ENCODE results near the gene DDX27. TPM values are rescaled to one million over a fixed set of nuclear protein-coding genes. Genes with fewer than 3 reads are reported as not detected.

DDX27 gene
- total RNA-seq, 1 donor from 2014 or later = 15.8 TPM

DNA sequence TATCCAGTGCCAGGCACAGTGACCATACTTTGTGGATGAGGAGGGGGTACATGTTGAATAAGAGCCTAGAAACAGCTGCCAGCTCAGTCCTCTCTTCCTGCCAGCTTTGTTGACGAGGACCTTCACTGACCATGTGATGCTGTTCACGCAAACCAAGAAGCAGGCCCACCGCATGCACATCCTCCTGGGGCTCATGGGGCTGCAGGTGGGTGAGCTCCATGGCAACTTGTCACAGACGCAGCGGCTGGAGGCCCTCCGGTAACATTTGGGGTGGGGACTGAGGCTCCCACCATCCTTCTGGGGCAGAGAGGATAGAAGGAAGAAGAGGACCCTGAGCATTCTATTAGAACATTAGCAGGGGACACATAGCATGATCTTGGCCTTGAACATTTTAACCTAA, 15.6 kb downstream of the DDX27 start:
- ATAC-seq (no peak), DNase-seq (ENCODE audit: missing footprints) (peak; percentile 23)
- intact Hi-C loops (cut with DNase I) = no loop called here

DNA sequence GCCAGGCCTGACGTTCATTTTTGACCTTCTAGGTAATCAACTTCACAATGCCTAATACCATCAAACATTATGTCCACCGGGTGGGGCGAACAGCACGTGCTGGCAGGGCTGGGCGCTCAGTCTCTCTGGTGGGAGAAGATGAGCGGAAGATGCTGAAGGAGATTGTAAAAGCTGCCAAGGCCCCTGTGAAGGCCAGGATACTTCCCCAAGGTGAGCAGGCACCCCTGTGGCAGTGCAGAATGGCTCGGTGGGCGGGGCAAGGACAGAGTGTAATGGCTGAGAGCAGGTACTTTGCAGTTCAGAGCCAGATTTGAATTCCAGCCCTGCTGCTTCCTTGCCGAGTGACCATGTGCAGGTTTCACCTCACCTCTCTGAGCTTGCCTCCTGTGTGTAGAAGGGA, 17.1 kb downstream of the DDX27 start:
- DNase-seq (ENCODE audit: missing footprints) = peak; percentile 50
- intact Hi-C loops (cut with DNase I) = no loop called here
- ATAC-seq = no peak

DNA sequence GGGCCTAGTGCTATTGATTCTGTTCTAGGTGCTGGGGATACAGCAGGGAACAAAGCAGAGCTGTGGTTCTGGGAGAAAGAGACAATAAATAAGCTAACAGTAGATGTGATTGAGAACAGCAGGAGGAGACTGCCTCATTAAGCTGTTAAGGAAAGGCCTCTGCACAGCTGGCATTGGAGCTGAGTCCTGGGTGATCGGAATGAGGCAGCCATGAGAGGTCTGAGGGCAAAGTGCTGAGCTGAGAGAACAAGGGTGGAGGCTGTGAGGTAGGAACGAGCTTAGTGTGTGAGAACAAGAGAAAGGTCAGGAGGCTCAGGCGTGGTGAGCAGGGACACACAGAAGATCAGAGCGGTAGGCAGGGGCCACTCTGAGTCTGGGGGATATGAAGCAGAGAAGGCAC, 18.3 kb downstream of the DDX27 start:
- intact Hi-C loops (cut with DNase I) = no loop called here
- DNase-seq (ENCODE audit: missing footprints) (peak; percentile 40), ATAC-seq (no peak)

DNA sequence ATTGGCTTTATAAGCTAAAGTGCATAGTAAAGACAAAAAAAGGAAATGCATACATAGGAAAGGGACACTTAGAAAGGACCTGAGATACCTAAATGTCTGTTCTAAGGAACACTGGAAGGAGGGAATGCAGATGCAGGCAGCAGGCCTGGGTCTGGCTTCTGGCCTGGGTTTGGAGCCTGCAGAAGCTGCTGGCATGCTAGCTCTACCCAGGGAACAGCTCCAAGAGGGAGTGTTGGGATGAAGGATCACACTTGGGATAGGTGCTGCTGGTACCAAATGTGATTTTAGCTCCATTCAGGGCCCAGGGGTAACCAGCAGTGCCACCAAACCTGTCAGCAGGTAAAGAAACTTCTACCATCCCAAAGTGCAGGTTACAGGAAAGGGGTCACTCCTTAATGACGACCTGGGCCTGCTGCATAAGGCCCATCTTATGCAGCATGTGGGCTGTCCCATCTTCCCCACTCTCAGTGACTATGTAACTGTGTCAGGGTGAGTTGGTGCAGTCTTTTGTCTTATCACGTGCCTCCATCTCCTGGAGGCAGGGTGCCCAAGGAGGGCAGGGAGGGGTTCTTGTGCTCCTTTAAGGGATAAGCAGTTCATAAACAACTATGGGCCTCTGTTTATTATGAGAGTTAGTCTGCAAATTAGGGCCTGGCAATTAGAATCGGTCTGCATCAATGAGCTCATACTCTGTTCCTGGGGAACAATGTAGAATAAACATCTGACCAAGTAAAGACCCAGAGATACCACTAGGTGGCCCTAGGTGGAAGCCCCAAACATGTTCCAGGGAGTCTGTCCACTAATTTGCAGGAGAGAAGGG, 26.9 kb downstream of the DDX27 start:
- ATAC-seq = peak; percentile 71
- DNase-seq (ENCODE audit: missing footprints) = no peak
- intact Hi-C loops (cut with DNase I) = no loop called here

DNA sequence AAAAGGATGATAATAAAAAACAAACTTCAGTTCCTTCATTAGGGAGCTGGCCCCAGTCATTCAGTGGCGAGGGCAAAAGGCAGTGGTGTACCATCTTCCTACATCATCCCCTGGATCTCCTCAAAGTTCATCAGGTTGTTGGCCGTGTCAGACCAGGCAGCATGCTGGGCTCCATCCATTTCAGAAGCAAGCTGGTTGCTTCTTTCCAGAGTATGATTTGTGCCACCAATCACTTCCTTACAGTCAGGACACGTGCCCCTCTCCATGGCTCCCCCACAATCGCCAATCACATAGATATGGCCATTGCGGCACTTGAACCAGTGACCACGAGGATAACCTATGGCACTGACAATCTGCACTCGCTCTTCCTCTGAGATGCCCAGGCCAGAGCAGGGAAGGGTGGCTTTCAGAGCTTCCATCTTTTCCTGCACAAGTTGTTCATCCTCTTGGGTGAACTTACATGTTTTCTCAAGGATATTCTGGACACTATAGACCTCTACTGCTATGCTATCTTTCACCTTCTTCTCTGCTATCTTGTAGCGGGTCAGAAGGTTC, 28.0 kb downstream of the DDX27 start:
- DNase-seq (ENCODE audit: missing footprints) = no peak
- ATAC-seq = no peak
- intact Hi-C loops (cut with DNase I) = no loop called here

DNA sequence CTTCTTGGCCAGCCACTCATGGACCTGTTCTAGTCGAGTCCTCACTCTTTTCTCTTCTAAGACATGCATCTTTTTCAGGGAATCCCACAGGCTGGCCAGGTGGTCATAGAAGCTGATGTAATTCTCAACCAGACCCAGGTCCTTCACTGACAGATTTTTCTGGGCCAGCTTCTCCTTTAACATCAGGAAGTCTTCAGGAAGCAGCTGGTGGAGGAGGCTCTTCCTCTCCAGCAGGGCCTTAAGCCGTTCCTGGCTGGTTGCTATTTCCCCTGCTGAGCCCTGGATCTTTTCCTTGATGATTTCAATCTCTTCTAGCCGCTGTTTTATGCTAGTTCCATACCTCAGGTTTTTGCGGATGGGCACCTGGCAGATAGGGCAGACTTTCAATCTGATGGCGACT, 28.6 kb downstream of the DDX27 start:
- intact Hi-C loops (cut with DNase I) = no loop called here
- ATAC-seq (no peak), DNase-seq (ENCODE audit: missing footprints) (no peak)

DNA sequence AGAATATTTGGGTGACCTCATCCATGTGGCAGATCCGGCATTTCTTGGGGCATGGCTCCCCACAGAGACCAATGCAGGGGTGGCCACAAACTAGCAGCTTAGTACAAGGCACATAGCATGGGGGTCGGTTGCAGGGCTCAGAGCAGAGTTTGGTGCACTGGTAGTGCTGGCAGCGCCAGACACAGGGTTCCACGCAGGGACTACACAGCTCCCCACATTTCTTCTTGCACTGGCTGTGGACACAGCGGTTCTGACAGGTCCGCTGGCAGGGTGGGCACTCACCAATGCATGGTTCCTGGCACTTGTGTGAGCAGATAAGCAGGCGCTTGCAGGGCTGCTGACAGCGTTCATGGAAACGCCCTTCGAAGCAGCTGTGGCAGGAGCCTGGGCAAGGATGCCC, 29.1 kb downstream of the DDX27 start:
- ATAC-seq = no peak
- DNase-seq (ENCODE audit: missing footprints) = no peak
- intact Hi-C loops (cut with DNase I) = no loop called here

DNA sequence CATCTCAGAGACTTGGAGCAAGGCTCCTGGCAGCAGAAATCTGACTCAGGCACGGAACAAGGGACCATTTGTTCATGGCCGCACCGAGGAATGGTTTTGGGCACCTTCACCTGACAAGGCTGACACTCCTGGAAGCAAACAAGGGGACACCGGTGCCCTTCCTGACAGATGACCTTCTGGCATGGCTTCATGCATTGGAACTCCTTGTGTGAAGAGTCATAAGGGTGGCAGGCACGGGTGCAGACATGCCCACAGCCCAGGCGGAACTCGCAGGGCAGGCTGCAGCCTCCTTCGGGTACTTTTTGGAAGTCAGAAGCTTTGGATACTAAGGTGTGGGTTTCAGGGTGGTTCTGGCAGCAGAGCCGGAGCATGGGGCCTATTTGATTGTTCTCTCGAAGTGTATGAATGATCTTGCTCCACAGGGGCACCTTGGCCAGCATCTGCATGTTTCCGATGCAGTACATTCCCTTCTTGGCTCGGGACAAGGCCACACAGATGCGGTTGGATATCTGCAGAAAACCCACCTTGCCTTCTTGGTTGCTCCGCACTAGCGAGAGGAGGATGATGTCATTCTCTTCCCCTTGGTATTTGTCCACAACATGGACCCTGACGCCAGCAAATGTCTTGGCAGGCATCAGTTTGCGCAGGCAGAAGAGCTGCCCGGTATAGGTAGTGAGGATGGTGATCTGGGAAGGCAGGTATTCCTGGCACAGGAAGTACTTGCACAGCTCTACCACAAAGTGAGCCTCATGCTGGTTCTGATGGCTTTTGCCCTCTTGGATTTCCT, 29.9 kb downstream of the DDX27 start:
- no peak for DNase-seq (ENCODE audit: missing footprints)
- intact Hi-C loops (cut with DNase I) = no loop called here
- no peak for ATAC-seq

DNA sequence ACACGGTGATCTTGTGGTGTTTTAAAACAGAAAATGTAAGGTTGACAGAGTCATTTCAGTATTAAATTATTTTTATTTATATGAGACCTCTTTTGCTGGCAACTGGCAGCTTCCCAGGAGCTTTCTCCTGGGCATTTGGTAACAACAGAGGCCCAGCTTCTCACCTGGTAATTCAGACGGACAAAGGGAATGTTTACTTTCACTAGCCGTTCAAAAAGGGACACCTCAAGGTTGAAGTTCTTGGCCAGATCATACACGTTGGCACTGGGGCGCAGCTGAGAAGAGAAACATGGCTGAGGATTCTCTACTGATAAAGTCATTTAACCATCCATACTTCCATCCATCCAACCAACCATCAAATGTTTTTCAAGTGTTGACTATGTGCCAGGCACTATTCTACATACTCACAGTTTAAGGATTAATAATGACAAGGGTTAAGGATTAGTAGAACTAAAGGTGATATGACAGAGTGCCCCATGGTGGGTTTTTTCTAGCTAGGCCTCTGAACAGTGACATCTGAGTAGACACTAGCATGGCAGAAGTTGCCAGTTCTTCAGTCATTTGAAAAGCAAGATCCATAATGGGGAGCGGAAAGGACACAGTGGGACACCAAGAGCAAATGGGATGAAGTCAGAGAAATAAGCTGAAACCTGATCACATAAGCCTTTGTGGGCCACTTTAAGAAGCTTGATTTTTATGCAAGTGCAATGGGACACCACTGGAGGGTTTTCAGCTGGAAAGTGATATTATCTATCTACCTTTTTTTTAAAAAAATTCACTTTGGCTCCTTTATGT, 33.5 kb downstream of the DDX27 start:
- ATAC-seq (no peak), DNase-seq (ENCODE audit: missing footprints) (no peak)
- intact Hi-C loops (cut with DNase I) = no loop called here

DNA sequence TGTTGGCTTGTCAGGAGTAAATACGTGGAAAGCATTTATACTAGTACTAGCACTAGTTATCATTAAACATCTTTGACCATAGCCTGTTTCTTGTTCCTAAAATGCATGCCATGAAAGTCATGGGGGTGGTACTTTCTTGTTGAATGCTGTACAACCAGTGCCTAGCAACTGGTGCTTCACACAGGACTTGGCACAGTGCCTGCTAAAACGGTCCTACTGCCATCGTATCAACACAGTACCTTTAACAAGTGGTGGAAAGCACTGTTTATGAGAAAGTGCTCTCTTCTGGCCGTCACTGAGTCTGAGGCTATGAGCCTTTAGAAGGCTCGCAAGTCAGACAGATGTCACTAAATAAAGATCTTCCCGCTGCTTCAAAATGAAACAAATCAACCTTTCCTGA, 37.0 kb downstream of the DDX27 start:
- no peak for ATAC-seq
- no peak for DNase-seq (ENCODE audit: missing footprints)
- intact Hi-C loops (cut with DNase I) = no loop called here

DNA sequence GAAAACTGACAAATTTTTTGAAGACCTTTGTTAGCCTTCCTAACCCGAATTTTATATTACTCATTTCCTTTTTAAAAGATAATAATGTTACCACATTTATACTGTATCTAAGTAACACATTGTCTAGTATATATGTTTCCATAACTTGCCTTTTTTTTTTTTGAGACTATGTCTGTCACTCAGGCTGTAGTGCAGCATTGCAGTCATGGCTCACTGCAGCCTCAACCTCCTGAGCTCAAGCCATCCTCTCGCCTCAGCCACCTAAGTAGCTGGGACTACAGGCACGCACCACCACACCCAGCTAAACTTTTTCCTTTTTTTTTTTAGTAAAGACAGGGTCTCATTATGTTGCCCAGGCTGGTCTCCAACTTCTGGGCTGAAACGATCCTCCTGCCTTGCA, 40.1 kb downstream of the DDX27 start:
- intact Hi-C loops (cut with DNase I) = no loop called here
- no peak for ATAC-seq
- DNase-seq (ENCODE audit: missing footprints) = no peak

DNA sequence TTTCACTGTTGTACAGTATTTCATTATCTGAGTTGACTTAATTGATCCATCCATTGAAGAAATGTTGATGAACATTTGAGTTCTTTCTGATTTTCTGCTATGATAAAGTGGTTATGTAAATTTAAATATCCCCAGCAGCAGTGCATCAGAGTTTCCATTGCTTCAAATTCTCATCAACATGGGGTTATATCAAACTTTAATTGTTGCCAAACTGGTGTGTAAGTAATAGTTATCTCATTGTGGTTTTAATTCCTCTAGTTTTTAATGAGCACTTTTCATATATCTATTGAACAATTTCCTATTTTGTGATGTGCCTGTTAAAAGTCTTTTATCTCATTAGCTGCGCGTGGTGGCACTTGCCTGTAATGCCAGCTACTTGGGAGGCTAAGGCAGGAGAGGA, 40.6 kb downstream of the DDX27 start:
- ATAC-seq (no peak), DNase-seq (ENCODE audit: missing footprints) (no peak)
- intact Hi-C loops (cut with DNase I) = no loop called here

DNA sequence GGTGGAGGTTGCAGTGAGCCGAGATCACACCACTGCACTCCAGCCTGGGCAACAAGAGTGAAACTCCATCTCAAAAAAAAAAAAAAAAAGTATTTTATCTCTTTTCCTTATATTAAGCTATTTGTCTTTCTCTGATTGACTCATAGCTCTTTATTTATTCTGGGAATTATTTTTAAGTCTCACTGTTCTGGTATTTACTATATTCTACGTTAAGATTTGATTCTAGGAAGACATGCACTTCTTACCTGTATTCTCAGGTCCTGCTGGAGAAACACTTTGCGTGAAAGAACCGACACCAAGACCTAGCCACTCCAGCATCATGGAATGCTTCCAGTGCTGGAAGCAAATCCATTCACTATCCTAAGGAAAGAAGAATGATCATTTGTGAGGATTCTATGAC, 41.0 kb downstream of the DDX27 start:
- intact Hi-C loops (cut with DNase I) = no loop called here
- DNase-seq (ENCODE audit: missing footprints) (no peak), ATAC-seq (no peak)

DNA sequence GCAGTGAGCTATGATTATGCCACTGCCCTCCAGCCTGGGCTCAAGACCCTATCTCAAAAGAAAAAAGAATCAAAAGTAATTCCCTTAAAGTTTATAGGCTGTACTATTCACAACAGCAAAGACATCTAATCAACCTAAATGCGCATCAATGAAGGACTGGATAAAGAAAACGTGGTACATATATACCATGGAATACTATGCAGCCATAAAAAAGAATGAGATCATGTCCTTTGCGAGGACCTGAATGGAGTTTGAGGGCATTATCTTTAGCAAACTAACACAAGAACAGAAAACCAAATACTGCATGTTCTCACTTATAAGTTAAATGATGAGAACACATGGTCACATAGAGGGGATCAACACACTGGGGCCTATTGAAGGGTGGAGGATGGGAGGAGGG, 42.0 kb downstream of the DDX27 start:
- intact Hi-C loops (cut with DNase I) = no loop called here
- DNase-seq (ENCODE audit: missing footprints) (no peak), ATAC-seq (no peak)

DNA sequence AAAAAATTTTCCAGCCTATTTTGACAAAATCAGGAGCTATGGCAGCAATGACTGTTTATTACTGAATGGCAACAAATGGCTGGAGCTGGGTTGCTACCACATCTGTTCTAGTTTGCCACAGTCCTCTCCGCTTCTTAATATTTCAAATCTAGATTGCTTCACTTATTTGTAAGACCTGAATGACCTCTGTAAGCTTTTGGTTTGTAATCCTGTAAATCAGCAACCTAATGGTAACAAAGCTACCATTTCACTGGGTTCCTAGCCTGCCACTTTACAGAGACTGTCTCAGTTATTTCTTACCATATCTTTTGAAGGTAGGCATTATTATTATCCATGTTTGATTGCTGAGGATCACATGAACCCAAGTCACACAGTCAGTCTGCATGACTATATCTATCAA, 43.2 kb downstream of the DDX27 start:
- ATAC-seq (no peak), DNase-seq (ENCODE audit: missing footprints) (no peak)
- intact Hi-C loops (cut with DNase I) = no loop called here

DNA sequence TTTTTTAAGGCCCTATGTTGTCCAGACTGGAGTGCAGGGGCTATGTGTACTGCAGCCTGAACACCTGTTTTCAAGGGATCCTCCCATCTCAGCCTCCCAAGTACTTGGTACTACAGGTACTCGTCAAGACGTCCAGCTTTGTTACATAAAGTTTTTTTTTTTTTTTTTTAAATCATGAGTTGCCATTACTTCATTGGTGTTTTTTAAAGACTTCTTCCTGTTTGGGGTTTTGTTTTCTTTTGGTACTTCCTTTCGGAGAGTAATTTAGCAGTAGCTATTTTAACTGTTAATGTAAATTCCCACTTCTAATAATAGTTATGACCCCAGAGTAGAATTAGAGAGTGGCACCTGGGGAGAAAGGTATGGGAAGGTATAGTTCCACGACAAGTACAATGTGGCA, 48.1 kb downstream of the DDX27 start:
- intact Hi-C loops (cut with DNase I) = no loop called here
- DNase-seq (ENCODE audit: missing footprints) (no peak), ATAC-seq (no peak)

DNA sequence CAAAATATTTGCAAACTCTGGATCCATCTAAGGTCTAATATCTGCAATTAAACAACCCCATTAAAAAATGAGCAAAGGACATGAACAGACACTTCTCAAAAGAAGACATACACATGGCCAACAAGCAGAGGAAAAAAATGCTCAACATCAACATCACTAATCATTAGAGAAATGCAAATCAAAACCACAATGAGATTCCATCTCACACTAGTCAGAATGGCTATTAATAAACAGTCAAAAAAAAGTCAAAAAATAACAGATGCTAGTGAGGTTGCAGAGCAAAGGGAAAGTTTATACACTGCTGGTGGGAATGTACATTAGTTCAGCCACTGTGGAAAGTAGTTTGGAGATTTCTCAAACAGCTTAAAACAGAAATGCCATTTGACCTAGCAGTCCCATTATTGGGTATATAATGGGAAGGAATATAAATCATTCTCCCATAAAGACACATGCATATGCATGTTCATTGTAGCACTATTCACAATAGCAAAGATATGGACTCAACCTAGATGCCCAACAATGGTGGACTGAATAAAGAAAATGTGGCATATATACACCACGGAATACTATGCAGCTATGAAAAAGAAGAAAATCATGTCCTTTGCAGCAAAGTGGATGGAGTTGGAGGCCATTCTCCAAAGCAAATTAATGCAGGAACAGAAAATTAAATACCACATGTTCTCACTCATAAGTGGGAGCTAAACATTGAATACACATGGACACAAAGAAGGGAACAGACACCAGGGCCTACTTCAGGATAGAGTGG, 49.6 kb downstream of the DDX27 start:
- intact Hi-C loops (cut with DNase I) = no loop called here
- no peak for ATAC-seq

DNA sequence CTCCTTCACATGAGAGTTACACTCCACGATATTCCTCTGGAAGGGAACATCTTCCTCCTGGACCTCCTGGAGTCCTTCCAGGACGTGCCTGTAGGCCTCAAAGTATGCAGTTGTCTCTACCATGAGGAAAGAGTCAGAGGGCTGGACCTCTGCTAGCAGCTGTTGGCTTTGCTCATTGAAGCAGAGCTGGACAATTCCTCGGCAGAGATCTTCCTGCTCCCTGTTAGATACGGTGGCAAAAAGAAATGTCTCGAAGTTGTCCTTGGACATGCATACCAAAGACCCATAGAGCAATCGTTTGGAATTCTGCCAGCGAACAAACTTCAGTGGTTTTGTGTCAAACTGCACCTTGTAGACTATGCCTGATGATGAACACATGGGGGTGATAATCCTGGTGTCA, 51.0 kb downstream of the DDX27 start:
- DNase-seq (ENCODE audit: missing footprints) (no peak), ATAC-seq (no peak)
- intact Hi-C loops (cut with DNase I) = no loop called here

More for the DNA sequence above, 49.6 kb downstream of the DDX27 start:
- DNase-seq (ENCODE audit: missing footprints) = no peak

DNA sequence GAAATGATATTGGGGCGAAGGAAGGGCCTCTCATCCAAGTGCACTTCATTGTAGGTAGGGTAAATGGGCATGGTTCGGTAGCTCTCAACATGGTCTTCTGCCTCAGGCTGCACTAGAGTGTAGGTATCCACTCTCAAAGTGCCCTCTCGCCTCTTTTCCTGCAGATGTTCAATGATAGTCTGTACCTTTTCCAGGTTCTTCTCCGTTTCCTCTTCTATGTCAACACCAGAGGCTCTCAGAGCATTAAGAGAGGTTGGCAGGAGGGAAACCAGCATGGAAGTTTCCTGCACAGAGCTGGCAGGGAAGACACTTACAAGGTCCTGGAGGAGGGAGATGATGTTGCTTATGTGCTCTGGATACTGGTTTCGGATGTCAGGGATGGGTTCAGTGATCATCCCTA, 51.5 kb downstream of the DDX27 start:
- intact Hi-C loops (cut with DNase I) = no loop called here

More for the DNA sequence above, 51.5 kb downstream of the DDX27 start:
- DNase-seq (ENCODE audit: missing footprints) = no peak
- no peak for ATAC-seq
